Fibroblast of lung (primary cell): ENCODE data around the gene ABCC9. TPM values are rescaled to one million over a fixed set of nuclear protein-coding genes. Genes with fewer than 3 reads are reported as not detected.
A peak's percentile ranks its signal among the peaks of the same experiment; 100 is the strongest.

Experiments
- DNase-seq, 2 donors: peaks; one replicate each; pipeline versions ENCODE4 v3.0.0 to v3.0.0-alpha.2; 2010; ENCODE audit warnings: low read depth in 2 of 2
- H2AFZ ChIP-seq: 2 replicates; pipeline ENCODE4 v1.5.1; 2012; ENCODE audit warnings: low read length, control low read depth, inconsistent platforms
- H3K27ac ChIP-seq: 2 replicates; pipeline ENCODE4 v1.5.1; 2011; ENCODE audit warnings: low read length, control low read depth; ENCODE audit not compliant: insufficient read depth
- H3K27me3 ChIP-seq: 2 replicates; pipeline ENCODE4 v1.5.1; 2011; ENCODE audit warnings: mild to moderate bottlenecking, low read length; ENCODE audit not compliant: control insufficient read depth, insufficient read depth
- H3K36me3 ChIP-seq: 2 replicates; pipeline ENCODE4 v1.5.1; 2011; ENCODE audit warnings: low read length; ENCODE audit not compliant: control insufficient read depth, insufficient read depth
- H3K4me1 ChIP-seq: 2 replicates; pipeline ENCODE4 v1.5.1; 2011; ENCODE audit warnings: low read length; ENCODE audit not compliant: control insufficient read depth, insufficient read depth; ENCODE audit errors: extremely low read depth
- H3K4me2 ChIP-seq: 2 replicates; pipeline ENCODE4 v1.5.1; 2011; ENCODE audit warnings: low read length, control low read depth; ENCODE audit not compliant: insufficient read depth; ENCODE audit errors: extremely low read depth
- H3K4me3 ChIP-seq, 4 experiments: fragments of 200-600 bp in 1 of 4; sonication (generic) in 1 of 4; replicated peaks in 1 of 4; 2 replicates each; pipeline ENCODE4 v1.5.1; 2011 to 2016; ENCODE audit warnings: low read length in 4 of 4, low read depth in 3 of 4, mild to moderate bottlenecking in 3 of 4, control low read depth in 2 of 4, inconsistent platforms in 1 of 4, mixed read lengths in 1 of 4; ENCODE audit not compliant: insufficient read depth in 1 of 4; ENCODE audit errors: control extremely low read depth in 1 of 4
- H3K79me2 ChIP-seq: 2 replicates; pipeline ENCODE4 v1.5.1; 2012; ENCODE audit warnings: mild to moderate bottlenecking, low read length, inconsistent platforms; ENCODE audit not compliant: control insufficient read depth, insufficient read depth
- H3K9ac ChIP-seq: 2 replicates; pipeline ENCODE4 v1.5.1; 2011; ENCODE audit warnings: mild to moderate bottlenecking, low read length, control low read depth; ENCODE audit not compliant: insufficient read depth
- H3K9me3 ChIP-seq: 2 replicates; pipeline ENCODE4 v1.5.1; 2012; ENCODE audit warnings: low read depth, low read length; ENCODE audit not compliant: control insufficient read depth, insufficient read depth
- H4K20me1 ChIP-seq: 2 replicates; pipeline ENCODE4 v1.5.1; 2011; ENCODE audit warnings: low read length; ENCODE audit not compliant: control insufficient read depth, insufficient read depth; ENCODE audit errors: extremely low read depth
- CTCF ChIP-seq, 2 donors: IDR thresholded peaks in 1 of 2; conservative IDR thresholded peaks in 1 of 2; 1 replicate in 1 of 2; 2 replicates in 1 of 2; pipeline ENCODE4 v1.5.1; 2011 to 2012; ENCODE audit warnings: low read length in 2 of 2, control low read depth in 1 of 2, inconsistent platforms in 1 of 2, low read depth in 1 of 2, mild to moderate bottlenecking in 1 of 2
- EZH2 ChIP-seq: IDR thresholded peaks from 2 replicates; pipeline ENCODE4 v1.5.1; 2012; ENCODE audit warnings: low read length, control low read depth, mild to moderate bottlenecking; ENCODE audit errors: missing control alignments
- polyA plus RNA-seq, 2 donors: library from polyadenylated mRNA; depleted of rRNA in 1 of 2; stranded (reverse) in 1 of 2; unstranded in 1 of 2; fragments of >200 nt; gene quantifications; 2 replicates each; pipeline ENCODE4 v1.2.1, GENCODE V29; 2011 to 2012; ENCODE audit warnings: missing spikeins in 1 of 2
- total RNA-seq: library from RNA; depleted of rRNA; stranded (reverse); fragments of >200 nt; gene quantifications from 2 replicates; pipeline ENCODE4 v1.2.1, GENCODE V29; 2014

Gene ABCC9
- total and polyA plus RNA-seq, 2 donors (not counting 1 experiment from before 2014, with no cell fraction given), result 9.9 to 31.1 TPM

DNA sequence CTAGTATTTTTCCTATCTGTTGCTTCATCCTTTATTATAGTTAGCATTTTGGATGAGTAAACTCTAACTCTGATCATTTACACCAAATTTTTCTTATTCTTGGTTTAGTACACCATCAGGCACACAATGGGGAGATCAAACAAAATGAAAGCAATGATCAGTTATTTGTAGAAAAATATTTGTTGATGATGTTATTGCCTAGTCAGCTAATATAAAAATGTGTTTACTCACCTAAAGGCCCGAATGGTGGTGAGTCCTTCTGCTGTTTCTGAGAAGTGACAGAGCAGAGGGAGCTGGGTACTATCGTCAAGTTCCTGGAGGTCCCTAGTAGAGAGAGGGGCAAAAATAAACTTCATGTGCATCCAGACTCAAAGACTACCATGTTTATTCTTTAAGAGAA is 103.4 kb downstream of the ABCC9 start:
- DNase-seq, result no peak
- Histone ChIP-seq H3K79me2 (no peaks in the 10 kb centered on the region), H3K27me3 (no peaks in the 10 kb centered on the region), H2AFZ (no peak overlapping the region), H3K27ac (no peak overlapping the region), H3K4me1 (no peaks in the 10 kb centered on the region), H3K4me2 (no peak overlapping the region), H3K9ac (no peak overlapping the region), H3K4me3 (no peak overlapping the region), H4K20me1 (no peaks in the 10 kb centered on the region), H3K36me3 (no peaks in the 10 kb centered on the region), H3K9me3 (no peaks in the 10 kb centered on the region)
- TF ChIP-seq CTCF (conservative IDR thresholded peaks at IDR 0.05 in 1 of 2, IDR thresholded peaks at IDR 0.05 in 1 of 2; ENCODE audit: low read depth in 1 of 2, low read length in 2 of 2) (no peak), EZH2 (no peak)

DNA sequence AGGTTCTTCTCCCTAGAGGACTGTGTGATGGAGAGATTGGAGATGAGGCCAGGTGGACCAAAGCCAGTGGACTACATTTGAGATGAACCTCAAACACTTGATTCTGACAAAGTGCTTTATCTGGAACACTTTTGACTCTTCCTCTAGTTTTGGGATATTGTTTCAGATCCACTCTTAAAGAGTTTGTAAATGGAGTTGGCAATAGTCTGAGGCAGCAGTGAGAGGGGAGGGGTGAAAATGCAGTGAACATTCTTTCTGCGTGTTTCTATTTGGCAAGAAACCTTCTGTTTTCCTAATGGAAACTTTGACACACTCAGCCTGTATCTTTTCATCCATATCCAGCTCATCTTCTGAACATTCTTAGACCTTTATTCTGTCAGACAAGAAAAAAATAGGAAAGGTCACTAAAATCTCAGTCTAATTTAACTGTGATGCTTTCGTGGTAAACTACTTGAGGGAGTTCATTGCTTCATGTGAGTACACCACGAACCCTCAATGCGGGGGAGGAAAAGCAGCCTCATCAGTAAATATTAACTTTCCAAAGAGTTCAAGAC is 109.4 kb downstream of the ABCC9 start:
- H2AFZ ChIP-seq, result no peak overlapping the region

DNA sequence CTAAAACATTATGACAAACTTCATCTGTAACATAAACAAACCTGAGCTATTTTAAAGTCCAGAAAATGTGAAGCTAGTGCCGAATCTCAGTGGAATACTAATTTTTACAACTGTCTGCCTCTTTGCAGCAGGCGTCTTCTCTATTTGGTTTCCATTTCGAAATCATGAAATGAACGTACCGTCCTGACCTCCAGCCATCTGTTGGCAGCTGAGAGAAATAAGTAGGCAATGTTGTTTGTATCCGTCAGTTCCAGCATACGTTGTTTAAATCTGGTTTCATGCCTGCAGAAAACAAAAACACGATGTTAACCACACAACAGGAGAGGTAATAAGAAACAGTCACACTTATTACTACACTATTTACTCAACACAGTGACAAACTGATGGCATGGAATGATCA is 112.4 kb downstream of the ABCC9 start:
- DNase-seq, result peak in 1 of 2 donors; percentile 85
- Histone ChIP-seq H2AFZ (peak overlapping the region; percentile 54), H3K4me2 (peak overlapping the region; percentile 69)

More for the DNA sequence above, 109.4 kb downstream of the ABCC9 start:
- Histone ChIP-seq H3K27ac (no peak overlapping the region), H3K9me3 (no peaks in the 10 kb centered on the region), H3K27me3 (no peaks in the 10 kb centered on the region), H3K4me1 (peaks cover 4% of the 10 kb centered on the region), H3K79me2 (no peaks in the 10 kb centered on the region), H3K36me3 (no peaks in the 10 kb centered on the region), H3K4me2 (no peak overlapping the region), H3K4me3 (no peak overlapping the region), H4K20me1 (no peaks in the 10 kb centered on the region), H3K9ac (no peak overlapping the region)
- DNase-seq, result peak; percentile 36 to 54
- TF ChIP-seq CTCF (conservative IDR thresholded peaks at IDR 0.05 in 1 of 2, IDR thresholded peaks at IDR 0.05 in 1 of 2; ENCODE audit: low read depth in 1 of 2, low read length in 2 of 2), result no peak
- TF ChIP-seq EZH2, result no peak

More for the DNA sequence above, 112.4 kb downstream of the ABCC9 start:
- peaks cover 4% of the 10 kb centered on the region for H3K4me1 ChIP-seq
- H3K36me3 ChIP-seq, result no peaks in the 10 kb centered on the region
- H3K27me3 ChIP-seq, result no peaks in the 10 kb centered on the region
- peak overlapping the region; percentile 22 for H3K27ac ChIP-seq
- H4K20me1 ChIP-seq, result no peaks in the 10 kb centered on the region
- H3K9me3 ChIP-seq, result no peaks in the 10 kb centered on the region
- H3K4me3 ChIP-seq, result peak overlapping the region in 2 of 4 experiments; percentile 26 to 28
- TF ChIP-seq EZH2, result no peak
- TF ChIP-seq CTCF (conservative IDR thresholded peaks at IDR 0.05 in 1 of 2, IDR thresholded peaks at IDR 0.05 in 1 of 2; ENCODE audit: low read depth in 1 of 2, low read length in 2 of 2), result no peak
- H3K79me2 ChIP-seq, result no peaks in the 10 kb centered on the region
- no peak overlapping the region for H3K9ac ChIP-seq
